Superior temporal gyrus (tissue), 1 donor: Measurements from ENCODE around the gene LRRC18.

Experiments used
- DNase-seq: peaks from one replicate; pipeline ENCODE4 v3.0.0-alpha.2; 2016; ENCODE audit errors: extremely low spot score

The LRRC18 gene

GRCh38 chr10:48907730-48908129, 31.9 kb downstream of the LRRC18 start:
- no peak for DNase-seq

GRCh38 chr10:48906841-48907240, 32.8 kb downstream of the LRRC18 start:
- no peak for DNase-seq

- DNase-seq, result no peak
Measured at GRCh38 chr10:48905311-48905710, 34.3 kb downstream of the LRRC18 start.

GRCh38 chr10:48904861-48905260, 34.8 kb downstream of the LRRC18 start:
- DNase-seq, result no peak

GRCh38 chr10:48903151-48903550, 36.5 kb downstream of the LRRC18 start:
- no peak for DNase-seq

- DNase-seq, result no peak
Measured at GRCh38 chr10:48902096-48902495, 37.5 kb downstream of the LRRC18 start.

- no peak for DNase-seq
Measured at GRCh38 chr10:48901319-48901718, 38.3 kb downstream of the LRRC18 start.

- DNase-seq, result no peak
Measured at GRCh38 chr10:48900371-48900801, 39.3 kb downstream of the LRRC18 start.

- no peak for DNase-seq
Measured at GRCh38 chr10:48899781-48900180, 39.9 kb downstream of the LRRC18 start.

GRCh38 chr10:48898426-48898825, 41.2 kb downstream of the LRRC18 start:
- no peak for DNase-seq

GRCh38 chr10:48897441-48897790, 42.2 kb downstream of the LRRC18 start:
- DNase-seq, result no peak

GRCh38 chr10:48896756-48897440, 42.7 kb downstream of the LRRC18 start:
- no peak for DNase-seq

- no peak for DNase-seq
Measured at GRCh38 chr10:48895803-48896195, 43.8 kb downstream of the LRRC18 start.

- no peak for DNase-seq
Measured at GRCh38 chr10:48894911-48895802, 44.5 kb downstream of the LRRC18 start.

- DNase-seq, result no peak
Measured at GRCh38 chr10:48890888-48891850, 48.5 kb downstream of the LRRC18 start.

- no peak for DNase-seq
Measured at GRCh38 chr10:48887982-48888381, 51.7 kb downstream of the LRRC18 start.

- peak; percentile 22 for DNase-seq
Measured at GRCh38 chr10:48885376-48885775, 54.3 kb downstream of the LRRC18 start.

- no peak for DNase-seq
Measured at GRCh38 chr10:48884179-48885045, 55.2 kb downstream of the LRRC18 start.

- DNase-seq, result no peak
Measured at GRCh38 chr10:48883701-48884100, 55.9 kb downstream of the LRRC18 start.

- no peak for DNase-seq
Measured at GRCh38 chr10:48882881-48883280, 56.8 kb downstream of the LRRC18 start.

- no peak for DNase-seq
Measured at GRCh38 chr10:48881937-48882336, 57.7 kb downstream of the LRRC18 start.
